ENCODE measurements around the gene IL6R. TPM values are rescaled to one million over a fixed set of nuclear protein-coding genes. Genes with fewer than 3 reads are reported as not detected.

IL6R gene
- polyA plus RNA-seq, 6 donors from 2014 or later, result 0.28 to 1.3 (median 0.75) TPM

DNA sequence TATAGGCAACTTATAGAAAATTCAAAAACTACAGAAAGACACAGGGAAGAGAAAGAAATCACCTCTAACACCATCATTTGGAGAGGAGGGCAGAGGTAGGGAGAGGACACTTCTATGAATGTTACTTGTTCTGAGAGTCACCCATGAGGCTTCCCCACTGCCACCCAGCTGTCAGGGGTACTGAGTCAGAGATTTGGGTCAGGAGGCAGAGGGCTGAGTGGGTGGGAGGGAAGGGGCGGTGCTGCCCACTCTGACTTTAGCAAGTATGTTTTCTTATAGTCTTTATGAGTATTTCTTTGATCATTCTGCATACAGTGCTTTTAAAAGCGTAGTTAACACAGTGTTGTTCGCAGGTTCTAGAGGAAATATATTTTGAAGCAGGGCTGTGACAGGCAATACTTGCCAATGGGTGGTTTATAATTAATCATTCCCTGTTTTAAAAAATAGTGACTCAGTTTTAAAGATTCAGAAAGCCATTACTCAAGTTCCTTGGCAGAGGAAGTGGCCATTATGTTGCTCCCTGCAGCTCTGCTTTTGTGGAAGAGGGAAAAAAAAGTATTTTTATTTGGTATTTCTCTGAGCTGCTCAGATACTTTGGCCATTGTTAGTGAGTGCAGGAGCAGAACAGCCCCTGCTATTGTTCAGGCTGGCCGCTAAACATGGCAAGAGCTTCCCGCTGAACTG, 18.3 kb downstream of the IL6R start:
- Mint-ChIP-seq H3K36me3 (no peaks in the 10 kb centered on the region), H3K9me3 (peaks cover 0 to 2% (median 0%) of the 10 kb centered on the region in 7 donors), H3K4me3 (no peak overlapping the region), H3K4me1 (peaks cover 8 to 23% (median 18%) of the 10 kb centered on the region in 3 donors), H3K27me3 (peaks cover 0 to 8% (median 5%) of the 10 kb centered on the region in 3 donors), H3K27ac (no peak overlapping the region)
- DNase-seq (no peak), ATAC-seq (ENCODE audit: low read depth in 2 of 2) (no peak)

DNA sequence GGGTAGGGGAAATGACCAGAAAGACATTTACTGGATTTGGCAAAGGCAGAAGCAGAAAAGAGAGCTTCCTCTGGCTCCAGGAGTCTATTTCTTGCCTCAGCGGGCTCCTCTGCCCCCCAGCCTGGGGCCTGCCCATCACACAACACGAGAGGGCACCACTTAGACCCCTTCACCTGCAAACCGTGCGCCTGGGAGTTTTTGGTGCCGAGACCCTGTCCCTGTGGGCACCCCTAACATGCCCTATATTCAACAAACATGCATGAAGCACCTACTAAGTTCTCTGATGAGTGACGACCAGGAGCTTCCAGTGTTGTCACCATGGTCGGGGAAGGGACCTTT, 18.8 kb downstream of the IL6R start:
- Mint-ChIP-seq H3K4me1 (peaks cover 4 to 23% (median 18%) of the 10 kb centered on the region in 3 donors), H3K9me3 (no peaks in the 10 kb centered on the region), H3K36me3 (no peaks in the 10 kb centered on the region), H3K27ac (no peak overlapping the region), H3K27me3 (peaks cover 0 to 4% (median 0%) of the 10 kb centered on the region in 3 donors), H3K4me3 (no peak overlapping the region)
- no peak for ATAC-seq (ENCODE audit: low read depth in 2 of 2)
- DNase-seq, result no peak

DNA sequence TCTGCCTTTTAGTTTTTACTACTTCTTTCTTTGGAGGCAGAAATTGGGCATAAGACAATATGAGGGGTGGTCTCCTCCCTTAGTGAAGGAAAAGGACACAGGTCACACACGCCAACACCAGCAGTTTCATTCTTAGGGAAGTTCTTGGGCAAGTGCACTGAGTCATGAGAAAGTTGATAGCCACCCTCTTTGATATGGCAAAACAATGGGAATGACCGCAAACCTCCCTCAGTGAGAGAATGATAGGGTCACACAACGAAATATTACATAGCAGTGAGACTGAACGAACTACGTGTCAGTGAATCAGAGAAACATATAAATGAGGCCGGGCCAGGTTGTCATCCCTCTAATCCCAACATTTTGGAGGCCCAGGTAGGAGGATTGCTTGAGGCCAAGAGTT, 20.0 kb downstream of the IL6R start:
- Mint-ChIP-seq H3K36me3 (no peaks in the 10 kb centered on the region), H3K4me1 (peaks cover 0 to 11% (median 9%) of the 10 kb centered on the region in 3 donors), H3K27me3 (no peaks in the 10 kb centered on the region), H3K9me3 (no peaks in the 10 kb centered on the region), H3K27ac (no peak overlapping the region), H3K4me3 (no peak overlapping the region)
- DNase-seq (no peak), ATAC-seq (ENCODE audit: low read depth in 2 of 2) (no peak)

DNA sequence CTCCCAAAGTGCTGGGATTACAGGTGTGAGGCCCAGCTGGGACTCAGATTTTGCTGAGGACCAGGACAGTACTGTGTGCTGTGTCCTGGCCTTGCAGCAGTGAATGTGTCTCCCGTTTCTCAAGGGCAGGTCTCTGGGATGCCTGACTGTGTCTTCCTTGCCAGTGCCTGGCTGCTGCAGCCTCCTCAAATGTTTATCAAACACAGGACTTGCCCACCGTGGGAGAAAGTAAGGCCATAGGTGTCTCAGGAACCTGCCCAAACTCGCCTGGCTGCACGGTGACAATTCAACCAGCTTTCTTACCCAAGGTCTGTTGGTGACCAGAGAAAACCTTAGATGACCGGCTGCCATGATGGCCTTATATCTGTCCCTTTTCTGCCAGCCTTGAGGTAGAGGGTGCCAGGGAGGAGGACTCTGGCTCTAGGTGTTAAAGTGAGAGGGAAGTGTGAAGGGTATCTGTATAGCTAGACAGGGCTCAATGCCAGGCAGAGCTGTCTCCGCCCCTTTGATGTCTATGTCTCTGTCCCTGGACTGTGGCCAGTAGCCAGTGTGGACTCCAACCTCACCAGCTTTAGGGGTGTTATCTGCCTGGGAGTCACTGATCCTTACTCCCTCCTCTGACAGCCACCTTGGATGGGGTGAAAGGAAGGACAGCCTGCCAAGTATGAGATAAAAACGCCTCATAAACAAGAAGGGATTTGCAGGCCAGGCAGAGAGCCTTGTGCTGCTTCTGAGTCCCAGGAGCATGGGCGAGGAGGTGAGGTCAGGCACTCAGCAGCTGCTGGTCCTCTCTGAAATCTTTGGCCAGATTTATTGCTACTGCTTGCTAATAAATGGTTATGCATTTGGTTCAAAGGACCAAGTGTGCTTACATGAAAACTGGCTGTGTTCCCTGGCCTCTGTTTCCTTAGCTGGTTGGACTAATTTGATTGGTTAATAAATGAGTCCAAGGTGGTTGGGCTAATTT, 22.3 kb downstream of the IL6R start:
- Mint-ChIP-seq H3K4me3 (no peak overlapping the region), H3K9me3 (no peaks in the 10 kb centered on the region), H3K4me1 (no peaks in the 10 kb centered on the region), H3K27ac (peak overlapping the region in 1 of 6 donors; percentile 42), H3K36me3 (no peaks in the 10 kb centered on the region), H3K27me3 (no peaks in the 10 kb centered on the region)
- DNase-seq (no peak), ATAC-seq (ENCODE audit: low read depth in 2 of 2) (no peak)

DNA sequence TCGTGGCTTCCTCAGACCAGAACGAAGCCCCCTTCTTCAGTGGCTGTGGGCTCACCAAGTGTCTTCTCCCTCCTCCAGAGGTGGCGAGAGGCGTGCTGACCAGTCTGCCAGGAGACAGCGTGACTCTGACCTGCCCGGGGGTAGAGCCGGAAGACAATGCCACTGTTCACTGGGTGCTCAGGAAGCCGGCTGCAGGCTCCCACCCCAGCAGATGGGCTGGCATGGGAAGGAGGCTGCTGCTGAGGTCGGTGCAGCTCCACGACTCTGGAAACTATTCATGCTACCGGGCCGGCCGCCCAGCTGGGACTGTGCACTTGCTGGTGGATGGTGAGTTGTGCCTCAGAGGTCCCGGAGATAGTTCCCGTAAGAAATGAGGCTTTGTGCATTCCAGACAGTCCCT, 24.0 kb downstream of the IL6R start:
- no peaks in the 10 kb centered on the region for H3K4me1 Mint-ChIP-seq
- no peaks in the 10 kb centered on the region for H3K9me3 Mint-ChIP-seq
- ATAC-seq (ENCODE audit: low read depth in 2 of 2) (no peak), DNase-seq (no peak)
- no peaks in the 10 kb centered on the region for H3K36me3 Mint-ChIP-seq
- no peaks in the 10 kb centered on the region for H3K27me3 Mint-ChIP-seq
- no peak overlapping the region for H3K4me3 Mint-ChIP-seq
- H3K27ac Mint-ChIP-seq, result no peak overlapping the region

DNA sequence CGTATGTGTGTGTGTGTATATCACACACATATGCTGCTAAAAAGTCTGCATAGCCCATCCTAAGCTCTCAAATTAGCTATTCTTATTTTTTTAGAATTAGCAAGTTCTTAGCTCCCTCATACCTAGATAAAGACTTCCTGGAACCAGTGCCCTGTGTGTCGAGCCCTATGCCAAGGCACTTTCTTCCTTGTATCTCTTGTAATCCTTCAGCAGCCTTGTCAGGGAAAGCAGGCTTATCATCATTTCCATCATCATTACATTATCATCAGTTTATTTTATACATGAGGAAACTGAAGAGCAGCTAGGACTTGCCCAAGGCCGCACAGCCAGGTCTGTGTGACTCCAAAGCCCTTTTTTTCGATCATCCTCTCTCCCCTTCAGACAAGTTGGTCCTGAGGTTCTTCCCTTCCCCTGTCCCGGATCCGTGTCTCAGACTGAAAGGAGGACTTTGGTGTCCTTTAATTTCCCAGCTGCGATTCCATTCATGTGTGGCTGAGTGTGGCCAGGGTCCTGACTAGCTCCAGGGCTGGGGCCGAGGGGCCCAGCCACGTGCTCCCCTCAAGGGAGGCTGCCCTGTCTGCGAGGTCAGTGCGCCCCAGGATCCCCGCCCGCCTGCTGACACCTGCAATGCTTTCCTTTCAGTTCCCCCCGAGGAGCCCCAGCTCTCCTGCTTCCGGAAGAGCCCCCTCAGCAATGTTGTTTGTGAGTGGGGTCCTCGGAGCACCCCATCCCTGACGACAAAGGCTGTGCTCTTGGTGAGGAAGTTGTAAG, 24.9 kb downstream of the IL6R start:
- H3K4me3 Mint-ChIP-seq, result no peak overlapping the region
- peak overlapping the region in 1 of 6 donors; percentile 11 for H3K27ac Mint-ChIP-seq
- no peak for DNase-seq
- no peak for ATAC-seq (ENCODE audit: low read depth in 2 of 2)
- no peaks in the 10 kb centered on the region for H3K9me3 Mint-ChIP-seq
- no peaks in the 10 kb centered on the region for H3K27me3 Mint-ChIP-seq
- no peaks in the 10 kb centered on the region for H3K36me3 Mint-ChIP-seq
- no peaks in the 10 kb centered on the region for H3K4me1 Mint-ChIP-seq

DNA sequence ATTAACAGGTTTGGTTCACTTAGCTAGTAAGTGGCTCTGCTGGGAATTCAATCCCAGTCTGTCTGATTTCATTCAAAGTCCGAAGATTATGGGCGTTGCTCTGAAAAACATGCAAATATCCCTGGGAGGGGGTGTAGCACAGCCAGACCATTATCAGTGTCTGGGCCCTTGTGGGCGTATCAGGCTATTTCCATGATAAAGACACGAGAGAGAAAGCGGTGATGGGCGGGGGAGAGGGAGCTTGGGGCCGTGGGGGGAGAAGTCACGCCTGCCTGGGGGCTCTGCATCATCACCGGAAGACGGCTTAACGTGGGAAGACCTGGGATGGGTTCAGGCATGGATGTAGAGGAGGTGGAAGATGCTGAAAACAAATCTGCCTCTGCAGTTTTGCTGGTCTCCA, 25.8 kb downstream of the IL6R start:
- H3K4me3 Mint-ChIP-seq, result no peak overlapping the region
- no peak for ATAC-seq (ENCODE audit: low read depth in 2 of 2)
- no peaks in the 10 kb centered on the region for H3K4me1 Mint-ChIP-seq
- no peaks in the 10 kb centered on the region for H3K27me3 Mint-ChIP-seq
- no peak overlapping the region for H3K27ac Mint-ChIP-seq
- no peaks in the 10 kb centered on the region for H3K9me3 Mint-ChIP-seq
- DNase-seq, result no peak
- no peaks in the 10 kb centered on the region for H3K36me3 Mint-ChIP-seq

DNA sequence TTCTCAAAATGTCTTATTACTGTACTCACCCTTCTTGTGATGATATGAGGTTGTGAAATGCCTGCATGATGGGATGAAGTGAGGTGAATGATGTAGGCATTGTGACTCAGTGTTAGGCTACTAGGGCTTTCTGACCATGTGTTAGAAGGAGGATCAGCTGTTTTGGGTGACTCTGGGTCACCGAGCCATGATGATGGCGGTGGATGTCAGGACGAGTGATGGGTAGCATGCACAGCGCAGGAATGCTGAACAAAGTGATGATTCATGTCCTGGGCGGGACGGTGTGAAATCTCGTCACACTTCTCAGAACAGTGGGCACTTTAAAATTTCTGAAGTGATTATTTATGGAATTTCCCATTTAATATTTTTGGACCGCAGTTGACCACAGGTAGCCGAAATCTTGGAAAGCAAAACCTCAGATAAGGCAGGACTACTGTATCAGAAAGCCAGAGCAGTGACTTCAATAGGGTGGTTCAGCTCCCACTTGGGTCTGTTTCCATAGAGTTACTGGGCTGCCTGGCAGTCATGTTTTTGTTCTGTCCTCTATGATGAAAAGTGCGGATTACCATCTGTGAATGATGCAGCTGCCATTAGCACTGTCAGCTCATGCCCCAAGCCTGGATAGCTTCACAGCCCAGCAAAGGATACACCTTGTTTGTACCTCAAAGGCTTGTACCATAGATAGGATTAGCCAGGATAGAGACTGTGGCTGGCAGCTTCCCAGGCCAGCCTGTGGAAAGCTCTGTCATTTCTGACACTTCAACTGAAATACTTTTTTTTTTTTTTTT, 26.6 kb downstream of the IL6R start:
- no peak overlapping the region for H3K27ac Mint-ChIP-seq
- ATAC-seq (ENCODE audit: low read depth in 2 of 2), result no peak
- no peaks in the 10 kb centered on the region for H3K4me1 Mint-ChIP-seq
- H3K4me3 Mint-ChIP-seq, result no peak overlapping the region
- H3K36me3 Mint-ChIP-seq, result no peaks in the 10 kb centered on the region
- H3K27me3 Mint-ChIP-seq, result no peaks in the 10 kb centered on the region
- no peaks in the 10 kb centered on the region for H3K9me3 Mint-ChIP-seq
- DNase-seq, result no peak

DNA sequence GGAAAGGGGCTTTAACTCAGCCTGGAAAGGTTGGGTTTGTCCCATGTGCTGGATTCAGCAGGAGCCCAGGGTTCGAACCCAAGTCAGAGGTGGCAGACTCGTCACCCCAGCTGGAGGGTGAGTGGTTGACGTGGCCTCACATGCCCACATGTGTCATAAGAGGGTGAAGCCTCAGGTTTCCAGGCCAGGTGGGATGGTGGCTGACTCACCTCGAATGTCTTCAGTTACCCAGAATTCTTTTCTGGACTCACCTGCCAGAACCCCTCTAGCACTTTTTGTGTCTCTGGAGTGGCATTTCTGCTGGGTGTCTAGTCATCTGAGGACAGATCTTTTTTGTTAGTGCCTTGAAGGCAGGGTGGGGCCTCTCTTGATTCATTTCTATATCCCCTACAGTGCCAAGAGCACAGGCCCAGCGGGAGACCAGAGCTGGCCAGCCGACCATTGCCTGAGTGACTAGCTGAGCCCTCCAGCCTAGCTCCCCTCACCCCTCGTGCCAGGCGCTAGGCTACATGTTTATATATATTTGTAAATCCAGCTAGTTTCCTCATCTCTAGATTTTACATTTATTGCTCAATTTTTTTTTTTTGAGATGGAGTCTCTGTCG, 28.1 kb downstream of the IL6R start:
- Mint-ChIP-seq H3K9me3 (no peaks in the 10 kb centered on the region), H3K4me1 (no peaks in the 10 kb centered on the region), H3K27me3 (no peaks in the 10 kb centered on the region), H3K27ac (no peak overlapping the region), H3K4me3 (no peak overlapping the region), H3K36me3 (no peaks in the 10 kb centered on the region)
- ATAC-seq (ENCODE audit: low read depth in 2 of 2), result no peak
- DNase-seq, result no peak

DNA sequence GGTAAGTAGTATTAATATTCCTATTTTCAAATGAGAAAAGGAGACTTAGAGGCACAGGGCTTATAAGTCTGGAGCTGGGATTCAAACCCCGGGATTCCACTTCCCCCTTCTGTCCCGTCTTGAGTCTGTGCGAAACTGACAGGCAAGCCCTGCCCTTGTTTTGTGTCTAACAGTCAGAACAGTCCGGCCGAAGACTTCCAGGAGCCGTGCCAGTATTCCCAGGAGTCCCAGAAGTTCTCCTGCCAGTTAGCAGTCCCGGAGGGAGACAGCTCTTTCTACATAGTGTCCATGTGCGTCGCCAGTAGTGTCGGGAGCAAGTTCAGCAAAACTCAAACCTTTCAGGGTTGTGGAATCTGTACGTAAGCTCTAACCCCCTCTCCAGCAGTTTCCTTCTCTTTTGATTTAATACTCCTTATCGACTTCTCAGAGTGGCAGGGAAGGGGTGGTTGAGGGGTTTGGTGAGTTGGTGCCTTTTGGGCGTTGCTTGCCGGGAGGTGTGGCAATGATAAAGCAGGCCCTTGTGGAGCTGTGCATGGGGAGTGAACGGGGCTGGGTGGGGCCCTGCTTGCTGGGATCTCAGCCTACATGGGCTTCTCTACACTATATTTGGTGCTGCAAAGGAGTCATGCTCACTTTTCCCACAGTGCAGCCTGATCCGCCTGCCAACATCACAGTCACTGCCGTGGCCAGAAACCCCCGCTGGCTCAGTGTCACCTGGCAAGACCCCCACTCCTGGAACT, 29.4 kb downstream of the IL6R start:
- DNase-seq, result no peak
- Mint-ChIP-seq H3K27me3 (no peaks in the 10 kb centered on the region), H3K9me3 (no peaks in the 10 kb centered on the region), H3K4me1 (peaks cover 0 to under 1% (median under 1%) of the 10 kb centered on the region in 3 donors), H3K27ac (no peak overlapping the region), H3K36me3 (no peaks in the 10 kb centered on the region), H3K4me3 (no peak overlapping the region)
- ATAC-seq (ENCODE audit: low read depth in 2 of 2), result no peak

DNA sequence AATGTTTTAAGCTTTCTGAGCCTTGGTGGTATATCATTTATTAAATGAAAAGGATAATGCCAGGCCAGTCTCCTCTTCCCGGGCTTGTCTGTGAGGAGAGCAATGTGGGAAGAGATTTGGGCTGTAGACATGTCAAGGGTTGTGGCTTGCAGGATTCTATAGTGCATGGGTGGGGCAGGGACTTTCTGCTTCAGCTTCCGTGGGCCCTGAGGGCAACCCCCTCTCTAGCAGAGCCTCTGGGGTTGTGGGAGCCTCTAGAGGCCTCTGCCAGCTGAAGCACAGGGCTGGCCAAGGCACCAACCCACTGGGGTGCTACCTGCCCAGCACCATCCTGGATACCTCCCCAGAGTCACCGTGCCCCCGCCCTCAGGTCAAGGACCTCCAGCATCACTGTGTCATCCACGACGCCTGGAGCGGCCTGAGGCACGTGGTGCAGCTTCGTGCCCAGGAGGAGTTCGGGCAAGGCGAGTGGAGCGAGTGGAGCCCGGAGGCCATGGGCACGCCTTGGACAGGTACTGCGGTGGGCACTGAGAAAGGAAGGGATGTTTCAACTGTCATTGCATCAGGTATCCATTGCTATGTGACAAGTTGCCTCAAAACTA, 30.6 kb downstream of the IL6R start:
- Mint-ChIP-seq H3K27ac (no peak overlapping the region), H3K4me3 (no peak overlapping the region), H3K36me3 (no peaks in the 10 kb centered on the region), H3K9me3 (no peaks in the 10 kb centered on the region), H3K27me3 (no peaks in the 10 kb centered on the region), H3K4me1 (peaks cover 3 to 7% (median 4%) of the 10 kb centered on the region in 3 donors)
- DNase-seq, result no peak
- no peak for ATAC-seq (ENCODE audit: low read depth in 2 of 2)

DNA sequence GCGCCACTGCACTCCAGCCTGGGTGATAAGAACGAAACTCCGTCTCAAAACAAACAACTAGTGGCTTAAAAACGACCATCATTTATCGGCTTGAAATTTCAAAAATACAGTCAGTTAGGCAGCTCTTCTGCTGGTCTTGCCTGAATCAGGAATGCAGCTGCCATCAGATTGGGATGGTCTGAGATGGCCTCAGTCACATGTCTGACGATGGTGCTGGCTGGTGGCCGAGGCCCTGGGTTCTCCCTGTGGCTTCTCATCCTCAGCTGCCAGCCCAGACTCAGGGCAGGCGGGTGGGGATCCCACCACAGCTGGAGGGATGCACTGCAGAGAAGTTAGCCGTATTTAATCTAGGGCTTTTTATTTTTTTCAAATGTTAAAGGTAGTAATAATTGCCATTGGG, 31.3 kb downstream of the IL6R start:
- Mint-ChIP-seq H3K27me3 (no peaks in the 10 kb centered on the region), H3K36me3 (no peaks in the 10 kb centered on the region), H3K27ac (no peak overlapping the region), H3K4me1 (peaks cover 3 to 7% (median 4%) of the 10 kb centered on the region in 3 donors), H3K9me3 (no peaks in the 10 kb centered on the region), H3K4me3 (no peak overlapping the region)
- ATAC-seq (ENCODE audit: low read depth in 2 of 2) (no peak), DNase-seq (no peak)

Measured in naive B cell (primary cell).